CD14-positive monocyte (primary cell): ENCODE data around the gene ZSWIM3. TPM values are rescaled to one million over a fixed set of nuclear protein-coding genes. Genes with fewer than 3 reads are reported as not detected.

Experiments
- DNase-seq, 3 donors: peaks; one replicate each; pipeline ENCODE4 v3.0.0-alpha.2; 2011 to 2022
- H2AFZ ChIP-seq: 2 replicates; pipeline ENCODE4 v1.6.0; 2012; ENCODE audit warnings: mild to moderate bottlenecking, low read depth, low read length, inconsistent platforms; ENCODE audit not compliant: insufficient read depth, poor library complexity, severe bottlenecking
- H3K27ac ChIP-seq, 2 donors: 1 replicate in 1 of 2; 2 replicates in 1 of 2; pipeline ENCODE4 v1.5.1; 2012 to 2013; ENCODE audit warnings: low read length in 2 of 2, control low read depth in 1 of 2, inconsistent platforms in 1 of 2, low read depth in 1 of 2, mild to moderate bottlenecking in 1 of 2
- H3K27me3 ChIP-seq, 2 donors: one replicate each; pipeline versions ENCODE4 v1.6.0 to v1.6.1; 2011 to 2013; ENCODE audit warnings: low read length in 2 of 2; ENCODE audit not compliant: control insufficient read depth in 2 of 2, insufficient read depth in 2 of 2
- H3K36me3 ChIP-seq, 2 donors: replicated peaks in 1 of 2; 1 replicate in 1 of 2; 2 replicates in 1 of 2; pipeline versions ENCODE4 v1.5.1 to v1.6.1; 2012 to 2013; ENCODE audit warnings: low read length in 2 of 2, control low read depth in 1 of 2, inconsistent platforms in 1 of 2, mild to moderate bottlenecking in 1 of 2; ENCODE audit not compliant: insufficient read depth in 2 of 2, control insufficient read depth in 1 of 2
- H3K4me1 ChIP-seq, 2 donors: 1 replicate in 1 of 2; 2 replicates in 1 of 2; pipeline versions ENCODE4 v1.5.1 to v1.6.1; 2012 to 2013; ENCODE audit warnings: low read length in 2 of 2, control low read depth in 1 of 2, inconsistent platforms in 1 of 2, mild to moderate bottlenecking in 1 of 2, moderate library complexity in 1 of 2; ENCODE audit not compliant: insufficient read depth in 2 of 2, control insufficient read depth in 1 of 2
- H3K4me2 ChIP-seq: replicated peaks from 2 replicates; pipeline ENCODE3; 2012; ENCODE audit warnings: low read length, moderate library complexity, mild to moderate bottlenecking; ENCODE audit not compliant: poor library complexity, severe bottlenecking; ENCODE audit errors: extremely low read depth
- H3K4me3 ChIP-seq, 3 experiments: fragments of 200-600 bp in 1 of 3; sonication (generic) in 1 of 3; replicated peaks in 1 of 3; 1 replicate in 2 of 3; 2 replicates in 1 of 3; pipeline ENCODE4 v1.5.1; 2011 to 2013; ENCODE audit warnings: low read length in 3 of 3, mild to moderate bottlenecking in 3 of 3, control low read depth in 2 of 3, low read depth in 2 of 3, inconsistent platforms in 1 of 3, moderate library complexity in 1 of 3
- H3K79me2 ChIP-seq: 2 replicates; pipeline ENCODE4 v1.6.0; 2012; ENCODE audit warnings: mild to moderate bottlenecking, control low read depth, inconsistent platforms, low read length, moderate library complexity; ENCODE audit not compliant: insufficient read depth
- H3K9ac ChIP-seq: 2 replicates; pipeline ENCODE4 v1.6.0; 2017; ENCODE audit warnings: low read length, mild to moderate bottlenecking; ENCODE audit not compliant: insufficient read depth, poor library complexity, severe bottlenecking
- H3K9me3 ChIP-seq, 2 donors: replicated peaks in 1 of 2; 1 replicate in 1 of 2; 2 replicates in 1 of 2; pipeline versions ENCODE4 v1.5.1 to v1.6.1; 2012 to 2013; ENCODE audit warnings: low read length in 2 of 2, control low read depth in 1 of 2; ENCODE audit not compliant: control insufficient read depth in 1 of 2, insufficient read depth in 1 of 2
- H4K20me1 ChIP-seq: 2 replicates; pipeline ENCODE4 v1.6.0; 2012; ENCODE audit warnings: mild to moderate bottlenecking, low read length, control low read depth, moderate library complexity; ENCODE audit not compliant: insufficient read depth
- H3K27ac Mint-ChIP-seq, 7 donors: one replicate each; pipeline ENCODE4 v1.8.0; 2020; ENCODE audit warnings: mild to moderate bottlenecking in 7 of 7, mixed read lengths in 7 of 7, moderate library complexity in 6 of 7, inconsistent platforms in 2 of 7
- H3K27me3 Mint-ChIP-seq, 3 donors: one replicate each; pipeline ENCODE4 v1.8.0; 2021 to 2022; ENCODE audit warnings: low read depth in 3 of 3, mild to moderate bottlenecking in 3 of 3, mixed read lengths in 3 of 3, moderate library complexity in 3 of 3, inconsistent platforms in 1 of 3
- H3K36me3 Mint-ChIP-seq, 2 donors: one replicate each; pipeline ENCODE4 v1.8.0; 2020; ENCODE audit warnings: mixed read lengths in 2 of 2, inconsistent platforms in 1 of 2, mild to moderate bottlenecking in 1 of 2
- H3K4me1 Mint-ChIP-seq: one replicate; pipeline ENCODE4 v1.8.0; 2020; ENCODE audit warnings: mild to moderate bottlenecking, mixed read lengths
- H3K4me3 Mint-ChIP-seq, 2 donors: one replicate each; pipeline ENCODE4 v1.8.0; 2020; ENCODE audit warnings: mild to moderate bottlenecking in 2 of 2, mixed read lengths in 2 of 2, moderate library complexity in 1 of 2
- H3K9me3 Mint-ChIP-seq, 7 donors: one replicate each; pipeline ENCODE4 v1.8.0; 2020 to 2022; ENCODE audit warnings: mixed read lengths in 7 of 7, mild to moderate bottlenecking in 6 of 7, moderate library complexity in 6 of 7, inconsistent platforms in 2 of 7
- CTCF ChIP-seq: fragments of 200-600 bp; IDR thresholded peaks from one replicate; pipeline ENCODE4 v1.8.0; 2022; ENCODE audit warnings: antibody characterized with exemption, mild to moderate bottlenecking
- WGBS: methylation state at CpG from one replicate; pipeline ENCODE4 v1.1.5; 2013; ENCODE audit warnings: missing lambda C conversion rate; ENCODE audit not compliant: insufficient coverage; 5-methylcytosine and 5-hydroxymethylcytosine counted together
- intact Hi-C, 2 donors: fragments of 100-400 bp; cut with micrococcal nuclease; formaldehyde crosslinking; loops; one replicate each; pipeline versions ENCODE4 v1.15.0 to v1.15.1; 2023
- polyA plus RNA-seq, 3 donors: library from polyadenylated mRNA; depleted of rRNA in 1 of 3; unstranded in 2 of 3; stranded (reverse) in 1 of 3; fragments of 300-500 nt in 2 of 3; fragments of >200 nt in 1 of 3; fragmentation: Illumina TruSeq in 2 of 3; gene quantifications; 1 replicate in 2 of 3; 2 replicates in 1 of 3; pipeline ENCODE4 v1.2.3, GENCODE V29; 2012 to 2021

Gene ZSWIM3
- polyA plus RNA-seq, 3 donors = 0.29 to 1.5 (median 0.64) TPM

DNA sequence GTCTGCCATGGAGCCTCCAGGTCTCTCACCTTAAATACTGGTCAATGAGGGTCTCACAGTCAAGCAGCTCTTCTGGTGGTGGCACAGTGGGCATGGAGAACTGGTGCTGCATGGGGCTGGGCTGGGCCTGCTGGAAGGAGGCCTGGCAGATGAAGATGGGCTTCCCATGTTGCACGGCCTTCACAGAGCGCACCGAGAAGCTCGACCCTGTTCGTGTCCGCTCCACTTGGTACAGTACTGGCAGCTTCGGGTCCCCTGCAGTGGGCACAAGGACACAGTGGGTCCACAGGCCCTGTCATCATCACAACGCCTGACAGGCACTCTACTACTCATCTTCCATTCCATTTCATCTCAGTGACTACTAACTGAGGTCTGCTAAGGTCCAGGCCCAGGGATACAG, 9.0 kb upstream of the ZSWIM3 start:
- no peak overlapping the region for H3K9ac ChIP-seq
- peaks cover 12% of the 10 kb centered on the region for H3K79me2 ChIP-seq
- no peaks in the 10 kb centered on the region for H3K27me3 Mint-ChIP-seq
- peak overlapping the region in 1 of 7 donors; percentile 79 for H3K27ac Mint-ChIP-seq
- H3K27ac ChIP-seq = no peak overlapping the region
- no peak overlapping the region for H3K4me3 ChIP-seq
- no peak overlapping the region for H3K4me3 Mint-ChIP-seq
- H3K4me1 ChIP-seq = no peaks in the 10 kb centered on the region
- no peaks in the 10 kb centered on the region for H3K9me3 ChIP-seq
- H2AFZ ChIP-seq = no peak overlapping the region
- WGBS = 97% methylated on average over 8 of the region's 8 CpGs
- H3K9me3 Mint-ChIP-seq = no peaks in the 10 kb centered on the region
- H3K36me3 Mint-ChIP-seq = peaks cover 59 to 96% of the 10 kb centered on the region in 2 donors
- H3K4me2 ChIP-seq = no peak overlapping the region
- H3K4me1 Mint-ChIP-seq = no peaks in the 10 kb centered on the region
- no peak for TF ChIP-seq CTCF
- H4K20me1 ChIP-seq = peaks cover 28% of the 10 kb centered on the region
- intact Hi-C loops = no loop called here
- DNase-seq = no peak
- peaks cover 75 to 95% of the 10 kb centered on the region in 2 donors for H3K36me3 ChIP-seq
- H3K27me3 ChIP-seq = no peaks in the 10 kb centered on the region

GRCh38 chr20:45848969-45849582, 8.3 kb upstream of the ZSWIM3 start:
- no peak overlapping the region for H3K4me3 ChIP-seq
- WGBS = 100% methylated on average over 3 of the region's 8 CpGs
- H2AFZ ChIP-seq = no peak overlapping the region
- H3K27me3 Mint-ChIP-seq = peaks cover 0 to 2% (median 0%) of the 10 kb centered on the region in 3 donors
- DNase-seq = no peak
- H3K4me2 ChIP-seq = no peak overlapping the region
- H3K36me3 ChIP-seq = peaks cover 74 to 94% of the 10 kb centered on the region in 2 donors
- H3K79me2 ChIP-seq = peaks cover 18% of the 10 kb centered on the region
- H3K36me3 Mint-ChIP-seq = peaks cover 59 to 96% of the 10 kb centered on the region in 2 donors
- H3K9me3 ChIP-seq = no peaks in the 10 kb centered on the region
- H3K4me1 Mint-ChIP-seq = no peaks in the 10 kb centered on the region
- H3K4me3 Mint-ChIP-seq = no peak overlapping the region
- no peaks in the 10 kb centered on the region for H3K27me3 ChIP-seq
- H4K20me1 ChIP-seq = peaks cover 26% of the 10 kb centered on the region
- H3K4me1 ChIP-seq = no peaks in the 10 kb centered on the region
- TF ChIP-seq CTCF = no peak
- intact Hi-C loops = no loop called here
- no peaks in the 10 kb centered on the region for H3K9me3 Mint-ChIP-seq
- no peak overlapping the region for H3K9ac ChIP-seq
- H3K27ac ChIP-seq = no peak overlapping the region
- H3K27ac Mint-ChIP-seq = no peak overlapping the region
